Activated CD4-positive, CD25-positive, alpha-beta regulatory T cell treated with anti-CD3 and anti-CD28 coated beads, Interleukin-2, amount 50 U/mL, for 72 hours (primary cell): ENCODE measurements around the gene C2.

Experiments used
- DNase-seq: peaks from one replicate; pipeline ENCODE4 v3.0.0; 2021

The C2 gene

GRCh38 chr6:31927242-31927862 lies at the start of gene C2:
Gene C2 (plus strand): TSS chr6:31927717. CDS start chr6:31927753, 36 bp downstream.
- no peak for DNase-seq

- DNase-seq = no peak
These were observed 49.3 kb upstream of the C2 start for GRCh38 chr6:31878222-31878621.

- DNase-seq = no peak
These were observed 48.8 kb upstream of the C2 start, which contains the start of gene SLC44A4 for GRCh38 chr6:31878726-31879125. Gene SLC44A4 (minus strand): TSS chr6:31878997. CDS start chr6:31878980, 17 bp downstream.

GRCh38 chr6:31879143-31879542 lies 48.4 kb upstream of the C2 start:
- no peak for DNase-seq

- no peak for DNase-seq
These were observed 47.6 kb upstream of the C2 start for GRCh38 chr6:31879901-31880300.

GRCh38 chr6:31880616-31881015 lies 46.9 kb upstream of the C2 start:
- DNase-seq = no peak

- no peak for DNase-seq
These were observed 46.2 kb upstream of the C2 start for GRCh38 chr6:31881136-31881859.

- DNase-seq = no peak
These were observed 45.2 kb upstream of the C2 start for GRCh38 chr6:31882344-31882743.

GRCh38 chr6:31883676-31884075 lies 43.8 kb upstream of the C2 start:
- DNase-seq = no peak

GRCh38 chr6:31884528-31885035 lies 42.9 kb upstream of the C2 start:
- no peak for DNase-seq

- no peak for DNase-seq
These were observed 41.0 kb upstream of the C2 start for GRCh38 chr6:31886541-31886991.

GRCh38 chr6:31887173-31888007 lies 40.1 kb upstream of the C2 start:
- DNase-seq = no peak

- peak; percentile 68 for DNase-seq
These were observed 39.0 kb upstream of the C2 start for GRCh38 chr6:31888276-31889258.

- DNase-seq = no peak
These were observed 38.1 kb upstream of the C2 start for GRCh38 chr6:31889331-31889972.

GRCh38 chr6:31892821-31893220 lies 34.7 kb upstream of the C2 start:
- no peak for DNase-seq

GRCh38 chr6:31896493-31896855 lies 31.0 kb upstream of the C2 start:
- DNase-seq = no peak

- DNase-seq = no peak
These were observed 30.5 kb upstream of the C2 start for GRCh38 chr6:31896856-31897611.

- DNase-seq = peak; percentile 89
These were observed 29.7 kb upstream of the C2 start, which contains the start of gene EHMT2 for GRCh38 chr6:31897612-31898382. Gene EHMT2 (minus strand): TSS chr6:31897698. CDS start chr6:31897677, 21 bp downstream.

GRCh38 chr6:31898383-31899011 lies 29.0 kb upstream of the C2 start:
- DNase-seq = no peak
